Measurements from ENCODE around the gene DDX55.
A peak's percentile ranks its signal among the peaks of the same experiment; 100 is the strongest.
"Not testable (repeated sequence)": the region's sequence is repeated elsewhere in the genome, so short reads cannot be mapped to it uniquely, and the experiment has no call there.

Gene DDX55

GRCh38 chr12:123601602-123602489 is at the start of gene DDX55:
Gene DDX55, plus strand, starts transcription at chr12:123602099. Its CDS starts 50 bp downstream, at chr12:123602149.
- DNase-seq (ENCODE audit: low read depth), result peak; percentile 74

- DNase-seq (ENCODE audit: low read depth), result not testable (repeated sequence)
Measured at GRCh38 chr12:123554136-123554535, 47.8 kb upstream of the DDX55 start.

GRCh38 chr12:123554843-123555242 is 47.1 kb upstream of the DDX55 start:
- not testable (repeated sequence) for DNase-seq (ENCODE audit: low read depth)

- not testable (repeated sequence) for DNase-seq (ENCODE audit: low read depth)
Measured at GRCh38 chr12:123558487-123558886, 43.4 kb upstream of the DDX55 start.

GRCh38 chr12:123559468-123559867 is 42.4 kb upstream of the DDX55 start:
- DNase-seq (ENCODE audit: low read depth), result no peak

GRCh38 chr12:123571343-123571813 is 30.5 kb upstream of the DDX55 start:
- no peak for DNase-seq (ENCODE audit: low read depth)

GRCh38 chr12:123572391-123572790 is 29.5 kb upstream of the DDX55 start:
- DNase-seq (ENCODE audit: low read depth), result no peak

GRCh38 chr12:123573870-123574269 is 28.0 kb upstream of the DDX55 start:
- no peak for DNase-seq (ENCODE audit: low read depth)

GRCh38 chr12:123576611-123577010 is 25.3 kb upstream of the DDX55 start:
- no peak for DNase-seq (ENCODE audit: low read depth)

- no peak for DNase-seq (ENCODE audit: low read depth)
Measured at GRCh38 chr12:123578243-123578642, 23.7 kb upstream of the DDX55 start.

- DNase-seq (ENCODE audit: low read depth), result not testable (repeated sequence)
Measured at GRCh38 chr12:123578829-123579228, 23.1 kb upstream of the DDX55 start.

- no peak for DNase-seq (ENCODE audit: low read depth)
Measured at GRCh38 chr12:123580772-123581171, 21.1 kb upstream of the DDX55 start.

GRCh38 chr12:123591702-123592481 is 10.0 kb upstream of the DDX55 start:
- DNase-seq (ENCODE audit: low read depth), result no peak

GRCh38 chr12:123595729-123596128 is 6.2 kb upstream of the DDX55 start:
- DNase-seq (ENCODE audit: low read depth), result no peak

GRCh38 chr12:123597100-123597499 is 4.8 kb upstream of the DDX55 start:
- no peak for DNase-seq (ENCODE audit: low read depth)

- no peak for DNase-seq (ENCODE audit: low read depth)
Measured at GRCh38 chr12:123598522-123598921, 3.4 kb upstream of the DDX55 start.

GRCh38 chr12:123599310-123599709 is 2.6 kb upstream of the DDX55 start:
- DNase-seq (ENCODE audit: low read depth), result no peak

GRCh38 chr12:123599721-123600120 is 2.2 kb upstream of the DDX55 start:
- no peak for DNase-seq (ENCODE audit: low read depth)

- DNase-seq (ENCODE audit: low read depth), result no peak
Measured at GRCh38 chr12:123602651-123603195, 824 bp downstream of the DDX55 start.

- DNase-seq (ENCODE audit: low read depth), result not testable (repeated sequence)
Measured at GRCh38 chr12:123603495-123603894, 1.6 kb downstream of the DDX55 start.

GRCh38 chr12:123607756-123608155 is 5.9 kb downstream of the DDX55 start:
- no peak for DNase-seq (ENCODE audit: low read depth)

- no peak for DNase-seq (ENCODE audit: low read depth)
Measured at GRCh38 chr12:123608182-123608581, 6.3 kb downstream of the DDX55 start.

- DNase-seq (ENCODE audit: low read depth), result no peak
Measured at GRCh38 chr12:123614110-123614509, 12.2 kb downstream of the DDX55 start.

Data from activated gamma-delta T cell treated with anti-CD3 and anti-CD28 coated beads, Interleukin-2, amount 50 U/mL, for 16 hours (primary cell).